HG03460 (cell line): ENCODE data around the gene VRK1.

ENCODE experiments used
- ATAC-seq: cut with Tn5 transposase; IDR thresholded peaks from one replicate; pipeline ENCODE4 v1.9.1; 2021; ENCODE audit not compliant: unreplicated experiment

Gene VRK1

DNA sequence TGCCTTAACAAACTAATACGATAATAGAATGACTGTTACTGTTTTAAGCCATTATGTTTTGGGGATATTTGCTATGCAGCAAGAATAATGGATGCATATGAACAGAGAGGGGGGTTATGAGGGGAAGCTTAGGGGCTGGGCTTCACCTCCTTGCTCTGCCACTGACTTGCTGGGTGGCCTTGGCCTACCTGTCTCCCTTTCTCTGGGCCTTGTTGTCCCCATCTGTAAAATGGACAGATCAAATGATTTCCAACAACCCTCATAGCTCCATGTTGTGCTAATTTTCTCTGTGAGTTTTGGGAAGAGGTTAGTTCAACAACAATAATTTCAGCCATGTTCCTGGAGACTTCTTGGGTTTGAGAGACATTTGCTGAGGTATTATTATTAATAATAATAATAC, 119.6 kb downstream of the VRK1 start:
- ATAC-seq = no peak

DNA sequence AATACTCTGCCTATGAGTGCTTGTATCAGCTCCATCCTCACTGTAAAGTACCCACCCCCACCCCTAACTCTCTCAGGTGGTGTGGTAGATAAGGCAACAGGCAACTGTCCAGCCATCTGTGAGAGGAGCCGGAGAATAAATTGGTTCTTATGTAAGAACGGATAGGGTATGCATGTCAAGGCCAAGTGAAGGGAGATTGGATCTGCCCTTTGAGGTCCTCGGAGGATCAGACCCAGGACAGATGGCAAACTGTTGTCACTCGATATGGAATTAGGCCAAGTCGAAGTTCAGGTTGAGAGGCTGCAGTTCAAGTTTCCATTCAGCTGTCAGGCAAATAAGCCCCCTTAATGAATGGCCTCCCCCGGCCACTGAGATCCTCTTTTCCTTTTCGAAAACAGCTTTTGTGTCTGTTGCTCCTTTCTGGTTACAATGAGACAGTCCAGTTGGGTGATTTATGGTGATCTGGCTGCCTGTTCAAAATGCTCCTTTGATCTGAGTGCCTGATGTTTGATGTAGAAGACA, 120.3 kb downstream of the VRK1 start:
- no peak for ATAC-seq

DNA sequence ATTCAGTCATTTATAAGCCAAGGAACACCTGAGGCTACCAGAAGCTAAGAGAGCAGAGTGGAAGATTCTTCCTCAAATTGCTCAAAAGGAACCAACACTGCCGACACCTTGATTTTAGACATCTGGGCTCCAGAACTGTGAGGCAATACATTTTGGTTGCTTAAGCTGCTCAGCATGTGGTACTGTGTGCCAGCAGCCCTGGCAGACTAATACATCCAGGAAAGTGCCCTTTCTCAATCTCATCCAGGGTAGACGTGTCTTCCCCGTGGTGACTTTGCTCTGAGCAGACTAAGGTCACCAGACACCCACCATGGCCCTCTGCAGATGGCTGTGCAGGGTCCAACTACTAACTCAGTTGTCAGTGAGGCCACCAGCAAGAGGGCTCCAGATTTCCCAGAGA, 122.8 kb downstream of the VRK1 start:
- ATAC-seq = no peak

DNA sequence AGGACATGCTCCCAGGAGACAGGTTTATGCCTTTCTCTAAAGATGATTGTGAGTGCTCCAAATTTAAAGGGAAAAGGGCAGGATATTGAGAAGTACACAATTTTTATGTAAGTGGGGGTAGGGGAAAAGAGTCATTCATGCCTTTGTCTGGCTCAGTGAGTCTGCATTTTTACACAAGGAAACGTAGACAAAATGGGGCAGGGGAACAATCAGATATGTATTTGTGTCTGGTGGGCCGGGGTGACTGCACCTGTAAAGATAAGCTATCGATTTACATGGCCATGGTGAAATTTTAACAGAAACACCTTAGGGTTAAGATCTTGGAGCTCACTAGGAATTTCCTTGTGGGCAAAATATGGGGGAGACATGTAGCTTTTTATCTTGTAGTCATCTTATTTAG, 123.6 kb downstream of the VRK1 start:
- ATAC-seq = no peak

DNA sequence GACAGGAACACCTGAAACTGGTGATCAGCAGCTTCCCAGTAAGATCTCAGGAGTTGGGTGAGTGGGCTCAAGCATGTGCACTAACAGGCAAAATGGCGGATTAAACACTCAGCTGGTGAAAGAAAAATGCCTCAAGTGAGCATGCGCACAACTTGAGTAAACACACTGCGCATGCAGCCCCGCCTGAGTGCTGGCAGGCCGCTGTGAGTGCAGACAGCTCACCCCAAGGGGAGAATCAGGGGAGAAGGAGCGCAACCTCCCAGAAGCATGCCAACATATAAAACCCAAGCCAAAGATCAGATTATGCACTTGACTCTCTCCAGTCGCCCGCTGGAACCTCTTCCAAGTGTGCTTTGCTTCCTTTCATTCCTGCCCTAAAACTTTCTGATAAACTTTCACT, 125.8 kb downstream of the VRK1 start:
- no peak for ATAC-seq

DNA sequence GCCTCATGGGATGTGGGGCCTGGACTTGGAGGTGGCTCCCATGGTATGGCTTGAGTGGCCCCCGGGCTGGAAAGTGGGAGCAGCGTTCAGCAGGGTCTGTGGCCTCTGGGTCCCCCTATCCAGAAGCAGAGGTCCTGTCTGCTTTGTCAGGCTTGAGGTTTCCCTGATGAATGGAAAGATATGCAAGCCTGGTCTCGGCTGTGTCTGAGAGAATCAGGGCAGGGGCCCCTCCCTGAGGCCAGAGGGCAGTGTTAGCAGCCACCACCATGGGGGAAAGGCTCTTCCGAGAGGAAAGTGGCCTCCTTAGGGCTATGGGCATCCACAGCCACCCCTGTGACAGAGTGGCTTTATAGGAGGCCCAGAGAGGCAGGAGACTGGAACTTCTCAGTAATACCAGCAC, 128.2 kb downstream of the VRK1 start:
- no peak for ATAC-seq

DNA sequence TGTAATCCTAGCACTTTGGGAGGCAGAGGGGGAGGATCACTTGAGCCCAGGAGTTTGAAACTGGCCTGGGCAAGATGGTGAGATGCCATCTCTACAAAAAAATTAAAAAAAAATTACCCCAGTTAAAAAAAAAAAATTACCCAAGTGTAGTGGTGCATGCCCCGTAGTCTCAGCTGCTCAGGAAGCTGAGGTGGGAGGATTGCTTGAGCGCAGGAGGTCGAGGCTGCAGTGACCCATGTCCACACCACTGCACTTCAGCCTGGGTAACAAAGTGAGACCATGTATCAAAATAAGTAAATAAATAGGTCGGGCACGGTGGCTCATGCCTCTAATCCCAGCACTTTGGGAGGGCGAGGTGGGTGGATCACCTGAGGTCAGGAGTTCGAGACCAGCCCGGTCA, 128.8 kb downstream of the VRK1 start:
- no peak for ATAC-seq

DNA sequence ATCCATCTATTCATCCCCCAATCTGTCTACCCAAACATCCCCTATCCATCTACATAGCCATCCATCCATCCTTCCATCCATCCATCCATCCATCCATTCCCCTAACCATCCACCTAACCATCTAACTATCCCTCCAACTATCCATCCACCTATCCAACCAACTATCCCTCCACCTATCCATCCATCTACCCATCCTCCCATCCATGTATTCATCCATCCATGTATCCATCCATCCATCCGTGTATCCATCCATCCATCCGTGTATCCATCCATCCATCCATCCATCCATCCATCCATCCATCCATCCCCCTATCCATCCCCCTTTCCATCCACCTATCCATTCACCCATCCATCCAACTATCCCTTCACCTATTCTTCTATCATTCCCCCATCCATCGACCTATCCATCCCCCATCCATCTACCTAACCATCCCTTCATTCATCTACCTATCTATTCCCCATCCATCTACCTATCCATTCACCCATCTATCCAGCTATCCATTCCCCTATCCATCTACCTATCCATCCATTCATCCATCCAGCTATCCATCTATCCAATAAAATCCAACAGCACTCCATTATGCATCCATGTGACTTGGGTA, 131.7 kb downstream of the VRK1 start:
- no peak for ATAC-seq

DNA sequence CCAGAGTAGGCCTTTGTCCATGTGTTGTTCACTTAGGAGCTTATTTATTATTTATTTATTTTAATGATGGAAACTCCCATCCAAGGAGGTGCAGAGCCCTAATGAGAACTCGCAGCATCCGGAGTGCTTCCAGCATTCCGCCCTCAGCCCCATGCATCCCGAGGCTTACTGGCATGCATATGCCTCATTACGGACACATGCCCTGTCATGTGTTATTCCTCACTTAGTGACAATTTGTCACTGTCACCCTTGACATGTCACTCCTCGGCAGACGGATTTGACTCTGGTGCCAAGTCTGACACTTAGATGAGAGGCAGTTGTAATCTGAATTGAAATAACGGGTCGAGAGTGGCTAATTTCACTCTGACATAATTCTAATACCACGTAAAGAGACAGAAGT, 132.8 kb downstream of the VRK1 start:
- ATAC-seq = no peak

DNA sequence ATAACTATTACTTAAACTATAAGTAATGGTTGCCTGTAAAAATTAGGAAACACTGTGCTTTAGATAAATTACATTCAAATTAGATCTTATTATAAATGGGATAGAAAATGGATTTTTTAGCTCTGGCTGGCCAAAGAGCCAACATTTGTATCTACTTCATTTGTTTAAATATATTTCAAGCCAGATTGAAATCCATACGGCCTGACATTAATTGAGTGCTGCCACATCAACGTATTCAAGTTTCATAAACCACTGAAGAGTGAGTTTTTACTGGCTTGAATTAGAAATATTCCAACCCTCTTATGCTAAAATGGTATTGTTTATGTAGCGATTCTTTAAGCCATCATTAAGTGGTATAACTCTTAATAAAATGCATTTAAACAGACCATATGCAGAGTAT, 133.3 kb downstream of the VRK1 start:
- ATAC-seq = no peak
